ENCODE results near the gene PTPN20.
A peak's percentile ranks its signal among the peaks of the same experiment; 100 is the strongest.
"Not testable (repeated sequence)": the region's sequence is repeated elsewhere in the genome, so short reads cannot be mapped to it uniquely, and the experiment has no call there.

Gene PTPN20

GRCh38 chr10:46911144-46911876 is at the start of gene PTPN20:
Gene PTPN20, plus strand, starts transcription at chr10:46911428. Its CDS starts 21,072 bp downstream, at chr10:46932500.
- intact Hi-C loops (cut with DNase I) = not testable (repeated sequence)

GRCh38 chr10:46869716-46870115 is 41.5 kb upstream of the PTPN20 start:
- intact Hi-C loops (cut with DNase I); DNase-seq: not testable (repeated sequence)

More at GRCh38 chr10:46911144-46911876, at the start of gene PTPN20:
- DNase-seq = peak in 9 of 10 donors; percentile 10 to 88 (median 24)

GRCh38 chr10:46871583-46871982 is 39.6 kb upstream of the PTPN20 start:
- DNase-seq = peak in 1 of 10 donors; percentile 41
- intact Hi-C loops (cut with DNase I) = not testable (repeated sequence)

- DNase-seq; intact Hi-C loops (cut with DNase I): not testable (repeated sequence)
Measured at GRCh38 chr10:46875304-46875703, 35.9 kb upstream of the PTPN20 start.

- DNase-seq = peak in 2 of 10 donors; percentile 64 to 78
- intact Hi-C loops (cut with DNase I) = not testable (repeated sequence)
Measured at GRCh38 chr10:46876773-46877172, 34.5 kb upstream of the PTPN20 start.

GRCh38 chr10:46878761-46879160 is 32.5 kb upstream of the PTPN20 start:
- DNase-seq = peak; percentile 17 to 94 (median 46)
- intact Hi-C loops (cut with DNase I) = not testable (repeated sequence)

GRCh38 chr10:46890813-46891611 is 20.2 kb upstream of the PTPN20 start:
- DNase-seq = peak in 7 of 10 donors; percentile 22 to 84 (median 25)
- intact Hi-C loops (cut with DNase I) = not testable (repeated sequence)

GRCh38 chr10:46896762-46897692 is 14.2 kb upstream of the PTPN20 start:
- intact Hi-C loops (cut with DNase I) = not testable (repeated sequence)
- DNase-seq = peak in 2 of 10 donors; percentile 5

- not testable (repeated sequence) for DNase-seq
Measured at GRCh38 chr10:46901247-46901646, 10.0 kb upstream of the PTPN20 start.

GRCh38 chr10:46903874-46904273 is 7.4 kb upstream of the PTPN20 start:
- peak in 1 of 10 donors; percentile 2 for DNase-seq
- intact Hi-C loops (cut with DNase I) = not testable (repeated sequence)

More at GRCh38 chr10:46901247-46901646, 10.0 kb upstream of the PTPN20 start:
- intact Hi-C loops (cut with DNase I) = not testable (repeated sequence)

- intact Hi-C loops (cut with DNase I) = not testable (repeated sequence)
- DNase-seq = peak in 3 of 10 donors; percentile 7 to 54 (median 39)
Measured at GRCh38 chr10:46906359-46906758, 4.9 kb upstream of the PTPN20 start.

- intact Hi-C loops (cut with DNase I); DNase-seq: not testable (repeated sequence)
Measured at GRCh38 chr10:46907185-46908117, 3.8 kb upstream of the PTPN20 start.

- intact Hi-C loops (cut with DNase I); DNase-seq: not testable (repeated sequence)
Measured at GRCh38 chr10:46922498-46922897, 11.3 kb downstream of the PTPN20 start.

GRCh38 chr10:46925156-46925555 is 13.9 kb downstream of the PTPN20 start:
- DNase-seq; intact Hi-C loops (cut with DNase I): not testable (repeated sequence)

GRCh38 chr10:46925853-46926252 is 14.6 kb downstream of the PTPN20 start:
- DNase-seq; intact Hi-C loops (cut with DNase I): not testable (repeated sequence)

GRCh38 chr10:46928810-46929209 is 17.6 kb downstream of the PTPN20 start:
- DNase-seq; intact Hi-C loops (cut with DNase I): not testable (repeated sequence)

GRCh38 chr10:46932383-46932782 is 21.2 kb downstream of the PTPN20 start:
- DNase-seq; intact Hi-C loops (cut with DNase I): not testable (repeated sequence)

- intact Hi-C loops (cut with DNase I); DNase-seq: not testable (repeated sequence)
Measured at GRCh38 chr10:46941091-46941490, 29.9 kb downstream of the PTPN20 start.
